Natural killer cell (primary cell): Measurements from ENCODE around the gene LLGL2. TPM values are rescaled to one million over a fixed set of nuclear protein-coding genes. Genes with fewer than 3 reads are reported as not detected.

Experiments
- ATAC-seq, 3 donors: fragments of 150-1000 bp in 2 of 3; fragments of 200-7000 bp in 1 of 3; cut with Tn5 transposase; 1 replicate in 1 of 3; 2 replicates in 2 of 3; pipeline ENCODE4 v1.10.0; 2021; ENCODE audit warnings: mild to moderate bottlenecking in 2 of 3, moderate library complexity in 2 of 3
- DNase-seq, 2 donors: peaks; one replicate each; pipeline versions ENCODE4 v3.0.0 to v3.0.0-alpha.2; 2013 to 2021; ENCODE audit warnings: mixed read lengths in 1 of 2
- H3K27ac ChIP-seq: one replicate; pipeline ENCODE4 v1.5.1; 2013; ENCODE audit warnings: mild to moderate bottlenecking, low read length
- H3K27me3 ChIP-seq: one replicate; pipeline ENCODE4 v1.6.1; 2013; ENCODE audit warnings: low read length; ENCODE audit not compliant: control insufficient read depth, insufficient read depth
- H3K36me3 ChIP-seq: one replicate; pipeline ENCODE4 v1.6.1; 2013; ENCODE audit warnings: low read length; ENCODE audit not compliant: control insufficient read depth, insufficient read depth
- H3K4me1 ChIP-seq: one replicate; pipeline ENCODE4 v1.6.1; 2013; ENCODE audit warnings: low read length; ENCODE audit not compliant: control insufficient read depth, insufficient read depth
- H3K4me3 ChIP-seq: one replicate; pipeline ENCODE4 v1.5.1; 2013; ENCODE audit warnings: low read length
- H3K9me3 ChIP-seq: one replicate; pipeline ENCODE4 v1.6.1; 2013; ENCODE audit warnings: low read length; ENCODE audit not compliant: control insufficient read depth, insufficient read depth
- H3K27ac Mint-ChIP-seq, 2 donors: one replicate each; pipeline ENCODE4 v1.8.0; 2022; ENCODE audit warnings: mild to moderate bottlenecking in 2 of 2, mixed read lengths in 2 of 2, moderate library complexity in 1 of 2
- H3K27me3 Mint-ChIP-seq, 2 donors: one replicate each; pipeline ENCODE4 v1.8.0; 2022; ENCODE audit warnings: low read depth in 2 of 2, mixed read lengths in 2 of 2
- H3K36me3 Mint-ChIP-seq: one replicate; pipeline ENCODE4 v1.8.0; 2022; ENCODE audit warnings: mixed read lengths
- H3K4me1 Mint-ChIP-seq, 2 donors: one replicate each; pipeline ENCODE4 v1.8.0; 2022; ENCODE audit warnings: mixed read lengths in 2 of 2
- H3K4me3 Mint-ChIP-seq: one replicate; pipeline ENCODE4 v1.8.0; 2022; ENCODE audit warnings: mild to moderate bottlenecking, moderate library complexity, mixed read lengths
- H3K9me3 Mint-ChIP-seq, 2 donors: one replicate each; pipeline ENCODE4 v1.8.0; 2022; ENCODE audit warnings: mixed read lengths in 2 of 2
- WGBS: methylation state at CpG from one replicate; pipeline ENCODE4 v1.1.7; 2013; ENCODE audit warnings: missing lambda C conversion rate; ENCODE audit not compliant: insufficient coverage; 5-methylcytosine and 5-hydroxymethylcytosine counted together
- intact Hi-C: fragments of 100-400 bp; cut with micrococcal nuclease; formaldehyde crosslinking; loops from one replicate; pipeline ENCODE4 v1.14.2; 2022
- total RNA-seq, 4 donors: library from RNA; stranded (reverse); fragments of 120-200 nt in 1 of 4; gene quantifications; one replicate each; pipeline versions ENCODE4 v1.2.3 to v1.2.4, GENCODE V29; 2013 to 2022
- TF ChIP-seq, protein P1 (sequence below): fragments of 200-600 bp; IDR thresholded peaks from one replicate; pipeline ENCODE4 v1.8.0; 2022; ENCODE audit warnings: antibody characterized with exemption

LLGL2 gene
- total RNA-seq, 3 donors from 2014 or later (not counting 1 experiment from before 2014, with no cell fraction given): 229 to 302 (median 244) TPM

DNA sequence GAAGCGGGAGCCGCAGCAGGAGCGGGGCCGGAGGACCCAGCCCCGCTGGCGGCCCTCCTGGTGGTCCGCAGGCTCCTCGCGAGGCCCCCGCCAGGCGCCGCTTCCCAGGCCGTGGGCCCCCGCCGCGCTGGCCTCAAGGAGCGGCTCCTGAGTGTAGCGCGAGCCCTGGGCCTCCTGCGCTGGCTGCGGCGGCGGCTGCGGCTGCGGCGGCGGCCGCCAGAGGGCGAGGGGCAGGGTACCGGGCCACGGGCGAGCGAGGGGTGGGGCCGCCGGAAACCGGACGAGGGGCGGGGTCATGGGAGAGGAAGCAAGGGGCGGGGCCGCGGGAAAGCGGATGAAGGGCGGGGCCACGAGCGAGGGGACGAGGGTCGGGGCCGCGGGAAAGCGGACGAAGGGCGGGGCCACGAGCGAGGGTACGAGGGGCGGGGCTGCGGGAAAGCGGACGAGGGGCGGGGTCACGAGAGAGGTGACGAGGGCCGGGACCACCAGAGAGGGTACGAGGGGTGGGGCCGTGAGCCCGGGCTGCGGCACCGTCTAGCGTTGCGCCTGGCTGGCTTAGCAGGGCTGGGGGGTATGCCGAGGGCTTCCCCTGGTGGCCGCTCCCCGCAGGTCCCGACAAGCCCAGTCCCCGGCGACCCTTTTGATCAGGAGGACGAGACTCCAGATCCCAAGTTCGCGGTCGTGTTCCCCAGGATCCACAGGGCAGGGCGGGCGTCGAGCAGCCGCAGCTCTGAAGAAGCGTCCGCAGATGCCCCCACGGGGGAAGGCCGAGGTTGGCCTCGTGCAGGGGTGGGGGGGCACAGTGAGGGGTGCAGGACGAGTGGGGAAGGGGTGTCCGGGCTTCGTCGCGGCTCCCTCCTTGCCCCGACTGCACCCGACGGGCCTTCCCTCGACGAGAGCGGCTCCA, 63.8 kb downstream of the LLGL2 start:
- peak overlapping the region; percentile 45 for H3K27ac ChIP-seq
- ATAC-seq (peak; percentile 78 to 89 (median 82)), DNase-seq (peak; percentile 86 to 95)
- H3K9me3 Mint-ChIP-seq: no peaks in the 10 kb centered on the region
- peak overlapping the region; percentile 79 for H3K4me3 Mint-ChIP-seq
- no peaks in the 10 kb centered on the region for H3K27me3 ChIP-seq
- peaks cover 5% of the 10 kb centered on the region for H3K36me3 ChIP-seq
- H3K27me3 Mint-ChIP-seq: no peaks in the 10 kb centered on the region
- intact Hi-C loops: loop anchor here (5.0 kb wide), 2 partner anchors 52 to 72 kb away; partner anchors contain the start of genes CASKIN2 and TSEN54
- H3K4me1 ChIP-seq: peaks cover 30% of the 10 kb centered on the region
- no peaks in the 10 kb centered on the region for H3K9me3 ChIP-seq
- H3K4me1 Mint-ChIP-seq: peaks cover 7 to 25% of the 10 kb centered on the region in 2 donors
- H3K27ac Mint-ChIP-seq: peak overlapping the region in 1 of 2 donors; percentile 80
- no peaks in the 10 kb centered on the region for H3K36me3 Mint-ChIP-seq
- 11% methylated on average over 100 of the region's 100 CpGs for WGBS
- TF ChIP-seq, protein P1, sequence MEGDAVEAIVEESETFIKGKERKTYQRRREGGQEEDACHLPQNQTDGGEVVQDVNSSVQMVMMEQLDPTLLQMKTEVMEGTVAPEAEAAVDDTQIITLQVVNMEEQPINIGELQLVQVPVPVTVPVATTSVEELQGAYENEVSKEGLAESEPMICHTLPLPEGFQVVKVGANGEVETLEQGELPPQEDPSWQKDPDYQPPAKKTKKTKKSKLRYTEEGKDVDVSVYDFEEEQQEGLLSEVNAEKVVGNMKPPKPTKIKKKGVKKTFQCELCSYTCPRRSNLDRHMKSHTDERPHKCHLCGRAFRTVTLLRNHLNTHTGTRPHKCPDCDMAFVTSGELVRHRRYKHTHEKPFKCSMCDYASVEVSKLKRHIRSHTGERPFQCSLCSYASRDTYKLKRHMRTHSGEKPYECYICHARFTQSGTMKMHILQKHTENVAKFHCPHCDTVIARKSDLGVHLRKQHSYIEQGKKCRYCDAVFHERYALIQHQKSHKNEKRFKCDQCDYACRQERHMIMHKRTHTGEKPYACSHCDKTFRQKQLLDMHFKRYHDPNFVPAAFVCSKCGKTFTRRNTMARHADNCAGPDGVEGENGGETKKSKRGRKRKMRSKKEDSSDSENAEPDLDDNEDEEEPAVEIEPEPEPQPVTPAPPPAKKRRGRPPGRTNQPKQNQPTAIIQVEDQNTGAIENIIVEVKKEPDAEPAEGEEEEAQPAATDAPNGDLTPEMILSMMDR: peak; percentile 48
- H3K4me3 ChIP-seq: peak overlapping the region; percentile 70

- Histone ChIP-seq H3K27ac (no peak overlapping the region), H3K27me3 (no peaks in the 10 kb centered on the region), H3K4me1 (peaks cover 30% of the 10 kb centered on the region), H3K36me3 (peaks cover 5% of the 10 kb centered on the region), H3K4me3 (no peak overlapping the region), H3K9me3 (no peaks in the 10 kb centered on the region)
- peaks cover 7 to 25% of the 10 kb centered on the region in 2 donors for H3K4me1 Mint-ChIP-seq
- ATAC-seq (no peak), DNase-seq (peak in 1 of 2 donors; percentile 29)
- TF ChIP-seq, protein P1: no peak
- WGBS: 86% methylated on average over 29 of the region's 29 CpGs
- peak overlapping the region; percentile 21 for H3K4me3 Mint-ChIP-seq
- intact Hi-C loops: loop anchor here (5.0 kb wide), 2 partner anchors 53 to 73 kb away; partner anchors contain the start of genes CASKIN2 and TSEN54
- peak overlapping the region; percentile 72 to 83 for H3K27ac Mint-ChIP-seq
- no peaks in the 10 kb centered on the region for H3K36me3 Mint-ChIP-seq
- no peaks in the 10 kb centered on the region for H3K27me3 Mint-ChIP-seq
- H3K9me3 Mint-ChIP-seq: no peaks in the 10 kb centered on the region
Observed at GRCh38 chr17:75589919-75590303, 64.4 kb downstream of the LLGL2 start.

DNA sequence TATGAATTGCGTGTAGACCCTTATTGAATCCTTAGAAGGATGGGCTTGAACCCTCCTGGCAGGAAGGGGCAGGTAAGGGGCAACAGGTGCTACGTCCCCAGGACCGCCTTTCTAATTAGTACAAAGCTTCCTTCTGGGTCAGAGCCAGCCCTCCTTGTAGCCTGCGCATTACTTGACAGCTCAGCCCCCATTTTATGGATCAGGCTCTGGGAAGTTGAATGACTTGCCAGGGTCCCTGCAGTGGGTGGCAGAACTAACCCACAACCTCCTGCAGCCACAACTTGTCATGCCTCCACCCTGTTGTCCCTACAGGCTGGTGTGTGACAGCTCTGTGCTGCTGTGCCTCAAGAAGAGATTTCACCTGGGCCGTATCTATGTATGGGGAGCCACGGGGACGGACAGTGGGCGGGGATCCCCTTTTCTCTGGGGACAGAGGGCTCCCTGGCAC, 64.8 kb downstream of the LLGL2 start:
- Mint-ChIP-seq H3K4me3 (peak overlapping the region; percentile 21), H3K4me1 (peaks cover 7 to 25% of the 10 kb centered on the region in 2 donors), H3K9me3 (no peaks in the 10 kb centered on the region), H3K27me3 (no peaks in the 10 kb centered on the region), H3K27ac (peak overlapping the region; percentile 72 to 83), H3K36me3 (no peaks in the 10 kb centered on the region)
- intact Hi-C loops: no loop called here
- Histone ChIP-seq H3K27me3 (no peaks in the 10 kb centered on the region), H3K27ac (no peak overlapping the region), H3K4me3 (no peak overlapping the region), H3K4me1 (peaks cover 30% of the 10 kb centered on the region), H3K9me3 (no peaks in the 10 kb centered on the region), H3K36me3 (peaks cover 5% of the 10 kb centered on the region)
- DNase-seq: peak in 1 of 2 donors; percentile 34
- 84% methylated on average over 8 of the region's 8 CpGs for WGBS
- TF ChIP-seq, protein P1: no peak
- ATAC-seq: no peak
